Epithelial cell of proximal tubule (primary cell): ENCODE results near the gene TNFRSF9. TPM values are rescaled to one million over a fixed set of nuclear protein-coding genes. Genes with fewer than 3 reads are reported as not detected.

ENCODE experiments used
- DNase-seq: peaks from one replicate; pipeline ENCODE4 v3.0.0-alpha.2; 2011; ENCODE audit warnings: low read depth
- H3K4me3 ChIP-seq: 2 replicates; pipeline ENCODE4 v1.5.1; 2011; ENCODE audit warnings: low read depth, mild to moderate bottlenecking, low read length
- total RNA-seq: library from RNA; depleted of rRNA; stranded (reverse); fragments of >200 nt; gene quantifications from 2 replicates; pipeline ENCODE4 v1.2.3, GENCODE V29; 2015
- TF ChIP-seq, protein P1 (sequence below): conservative IDR thresholded peaks from 2 replicates; pipeline ENCODE4 v1.5.1; 2012; ENCODE audit warnings: low read depth, mild to moderate bottlenecking, low read length

The TNFRSF9 gene
- total RNA-seq, 1 donor from 2014 or later, result 0.69 TPM

DNA sequence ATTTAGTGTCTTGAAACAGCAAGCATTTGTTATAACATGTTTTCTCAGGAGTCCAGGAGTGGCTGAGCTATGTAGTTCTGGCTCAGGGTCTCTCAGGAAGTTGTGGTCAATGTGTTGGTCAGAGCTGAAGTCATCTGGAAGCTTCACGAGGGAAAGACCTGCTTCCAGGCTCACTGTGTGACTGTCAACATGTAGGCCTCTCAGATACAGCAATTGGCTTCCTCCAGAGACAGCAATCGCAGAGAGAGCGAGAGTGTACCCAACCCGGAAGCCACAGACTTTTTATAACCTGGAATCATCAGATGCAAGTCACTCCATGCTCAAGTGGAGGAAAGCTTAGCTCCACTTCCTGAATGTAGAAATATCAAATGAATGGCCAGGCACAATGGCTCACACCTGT, 40.9 kb downstream of the TNFRSF9 start:
- no peak for DNase-seq
- TF ChIP-seq, protein P1, sequence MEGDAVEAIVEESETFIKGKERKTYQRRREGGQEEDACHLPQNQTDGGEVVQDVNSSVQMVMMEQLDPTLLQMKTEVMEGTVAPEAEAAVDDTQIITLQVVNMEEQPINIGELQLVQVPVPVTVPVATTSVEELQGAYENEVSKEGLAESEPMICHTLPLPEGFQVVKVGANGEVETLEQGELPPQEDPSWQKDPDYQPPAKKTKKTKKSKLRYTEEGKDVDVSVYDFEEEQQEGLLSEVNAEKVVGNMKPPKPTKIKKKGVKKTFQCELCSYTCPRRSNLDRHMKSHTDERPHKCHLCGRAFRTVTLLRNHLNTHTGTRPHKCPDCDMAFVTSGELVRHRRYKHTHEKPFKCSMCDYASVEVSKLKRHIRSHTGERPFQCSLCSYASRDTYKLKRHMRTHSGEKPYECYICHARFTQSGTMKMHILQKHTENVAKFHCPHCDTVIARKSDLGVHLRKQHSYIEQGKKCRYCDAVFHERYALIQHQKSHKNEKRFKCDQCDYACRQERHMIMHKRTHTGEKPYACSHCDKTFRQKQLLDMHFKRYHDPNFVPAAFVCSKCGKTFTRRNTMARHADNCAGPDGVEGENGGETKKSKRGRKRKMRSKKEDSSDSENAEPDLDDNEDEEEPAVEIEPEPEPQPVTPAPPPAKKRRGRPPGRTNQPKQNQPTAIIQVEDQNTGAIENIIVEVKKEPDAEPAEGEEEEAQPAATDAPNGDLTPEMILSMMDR, result no peak
- H3K4me3 ChIP-seq, result no peak overlapping the region

DNA sequence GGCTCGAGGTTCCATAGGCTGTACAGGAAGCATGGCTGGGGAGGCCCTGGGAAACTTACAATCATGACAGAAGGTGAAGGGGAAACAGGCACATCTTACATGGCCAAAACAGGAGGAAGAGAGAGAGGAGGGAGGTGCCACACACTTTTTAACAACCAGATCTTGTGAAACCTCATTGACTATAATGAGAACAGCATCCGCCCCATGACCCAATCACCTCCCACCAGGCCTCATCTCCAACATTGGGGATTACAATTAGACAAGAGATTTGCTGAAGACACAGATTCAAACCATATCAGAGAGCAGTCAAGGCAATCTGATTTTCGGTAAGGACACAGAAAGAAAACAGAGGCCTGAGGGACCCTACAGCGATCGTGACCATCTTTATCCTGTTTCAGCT, 41.7 kb downstream of the TNFRSF9 start:
- TF ChIP-seq, protein P1, result no peak
- H3K4me3 ChIP-seq, result no peak overlapping the region
- DNase-seq, result no peak

DNA sequence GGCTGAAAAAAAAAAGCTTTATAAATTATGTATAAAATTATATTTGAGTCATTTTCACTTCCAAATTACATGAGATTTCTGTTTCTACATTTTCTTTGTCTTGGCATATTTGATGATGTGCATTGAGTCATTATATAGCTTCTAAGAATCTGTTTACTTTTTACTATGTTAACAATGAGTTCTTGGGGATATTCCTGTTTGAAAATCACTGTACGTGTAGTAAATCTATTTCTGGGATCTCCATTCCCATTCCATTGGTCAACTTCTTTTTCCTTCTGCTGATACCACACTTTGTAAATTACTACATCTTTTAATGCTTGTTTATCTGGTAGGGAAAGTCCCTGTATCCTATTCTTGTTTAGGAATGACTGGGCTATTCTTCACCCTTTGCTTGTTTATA, 43.6 kb downstream of the TNFRSF9 start:
- TF ChIP-seq, protein P1, result no peak
- H3K4me3 ChIP-seq, result no peak overlapping the region
- no peak for DNase-seq

DNA sequence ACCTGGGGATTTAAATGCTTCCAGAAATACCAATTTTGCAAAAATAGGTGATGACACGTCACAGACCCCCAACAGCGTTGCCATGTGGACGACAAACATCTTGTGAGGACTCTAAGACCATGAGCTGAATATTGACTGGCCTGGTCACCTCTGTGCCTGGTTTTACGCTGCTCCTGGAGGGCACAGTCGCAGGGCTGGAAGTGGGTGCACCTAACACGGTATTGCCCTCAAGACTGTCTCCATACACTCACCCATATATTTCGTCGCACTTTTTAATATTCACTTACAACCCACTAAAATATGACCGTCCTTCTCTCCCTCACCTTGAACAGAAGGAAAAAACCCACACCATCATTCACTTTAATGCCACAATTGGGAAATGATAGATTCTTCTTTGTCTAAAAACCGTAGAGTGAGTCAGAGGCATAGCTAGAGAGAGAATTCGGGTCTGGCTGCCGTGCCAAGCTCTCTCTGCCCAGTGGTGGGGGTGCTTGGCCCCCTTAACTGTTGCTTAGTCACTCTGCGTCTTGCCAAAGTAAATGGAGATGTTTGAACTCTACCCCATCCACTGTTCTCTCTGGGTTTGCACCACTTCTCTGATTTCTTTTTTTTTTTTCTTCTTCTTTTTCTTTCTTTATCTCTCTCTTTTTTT, 47.0 kb downstream of the TNFRSF9 start:
- TF ChIP-seq, protein P1, result no peak
- H3K4me3 ChIP-seq, result no peak overlapping the region
- DNase-seq, result no peak

DNA sequence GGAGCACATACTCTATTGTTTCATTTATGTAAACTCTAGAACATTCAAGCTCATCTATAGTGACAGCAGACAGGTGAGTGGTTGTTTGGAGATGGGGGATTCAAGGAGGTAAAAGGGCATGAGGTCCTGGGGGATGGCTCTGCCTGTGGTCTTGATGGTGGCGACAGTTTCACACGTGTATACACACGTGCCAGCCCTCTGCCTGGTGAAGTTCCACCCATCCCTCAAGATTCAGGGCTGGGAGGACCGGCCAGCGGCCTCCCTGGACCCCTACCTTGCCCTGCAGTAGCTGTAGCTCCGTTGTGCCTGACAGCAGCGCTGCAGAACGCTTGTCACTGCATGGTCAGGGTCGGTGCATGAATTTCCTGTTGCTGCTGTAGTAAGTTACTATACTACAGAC, 48.8 kb downstream of the TNFRSF9 start:
- TF ChIP-seq, protein P1, result no peak
- H3K4me3 ChIP-seq, result no peak overlapping the region
- DNase-seq, result no peak

DNA sequence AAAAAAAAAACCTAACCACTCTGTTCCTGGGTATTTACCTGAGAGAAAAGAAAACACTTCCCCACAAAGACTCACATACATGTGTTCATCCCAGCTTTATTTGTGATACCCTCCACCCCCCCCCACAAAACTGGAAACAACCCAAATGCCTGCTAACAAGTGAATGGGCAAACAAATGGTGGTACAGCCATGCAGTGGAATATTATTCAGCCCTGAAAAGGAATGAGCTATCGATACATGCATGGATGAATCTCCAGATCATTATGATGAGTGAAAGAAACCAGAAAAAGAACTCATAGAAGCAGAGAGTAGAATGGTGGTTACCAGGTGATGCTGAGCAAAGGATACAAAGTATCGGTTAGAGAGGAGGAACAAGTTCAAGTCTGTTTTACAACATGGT, 49.8 kb downstream of the TNFRSF9 start:
- TF ChIP-seq, protein P1, result no peak
- no peak for DNase-seq

More for the DNA sequence above, 49.8 kb downstream of the TNFRSF9 start:
- H3K4me3 ChIP-seq, result no peak overlapping the region
